MV-4-11 (cell line): ENCODE measurements around the gene AGRN.
A peak's percentile ranks its signal among the peaks of the same experiment; 100 is the strongest.
"Not testable (repeated sequence)": the region's sequence is repeated elsewhere in the genome, so short reads cannot be mapped to it uniquely, and the experiment has no call there.

Experiments
- DNase-seq: peaks from one replicate; lab custom pipeline; 2025; lab: John Stamatoyannopoulos, UW

AGRN gene

GRCh38 chr1:1021010-1021919 lies 1.3 kb downstream of the AGRN start:
- no peak for DNase-seq

DNA sequence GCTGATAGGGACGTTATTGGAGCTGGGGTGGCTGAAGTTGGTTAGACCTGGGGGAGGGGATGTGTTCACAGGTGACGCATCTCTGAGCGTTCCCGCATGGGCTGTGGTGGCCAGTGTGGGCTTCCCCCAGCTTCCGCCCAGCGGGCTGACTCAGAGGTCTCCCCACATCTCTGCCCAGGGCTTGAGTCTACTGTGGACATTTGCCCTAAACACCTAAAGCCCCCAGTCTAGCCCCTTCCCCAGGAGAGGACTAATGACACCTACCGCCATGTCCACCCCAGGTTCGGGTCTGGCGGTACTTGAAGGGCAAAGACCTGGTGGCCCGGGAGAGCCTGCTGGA lies 2.0 kb downstream of the AGRN start:
- no peak for DNase-seq

- DNase-seq = no peak
These were observed 2.5 kb downstream of the AGRN start for GRCh38 chr1:1022302-1023009.

- no peak for DNase-seq
These were observed 3.8 kb downstream of the AGRN start for GRCh38 chr1:1023700-1024099.

DNA sequence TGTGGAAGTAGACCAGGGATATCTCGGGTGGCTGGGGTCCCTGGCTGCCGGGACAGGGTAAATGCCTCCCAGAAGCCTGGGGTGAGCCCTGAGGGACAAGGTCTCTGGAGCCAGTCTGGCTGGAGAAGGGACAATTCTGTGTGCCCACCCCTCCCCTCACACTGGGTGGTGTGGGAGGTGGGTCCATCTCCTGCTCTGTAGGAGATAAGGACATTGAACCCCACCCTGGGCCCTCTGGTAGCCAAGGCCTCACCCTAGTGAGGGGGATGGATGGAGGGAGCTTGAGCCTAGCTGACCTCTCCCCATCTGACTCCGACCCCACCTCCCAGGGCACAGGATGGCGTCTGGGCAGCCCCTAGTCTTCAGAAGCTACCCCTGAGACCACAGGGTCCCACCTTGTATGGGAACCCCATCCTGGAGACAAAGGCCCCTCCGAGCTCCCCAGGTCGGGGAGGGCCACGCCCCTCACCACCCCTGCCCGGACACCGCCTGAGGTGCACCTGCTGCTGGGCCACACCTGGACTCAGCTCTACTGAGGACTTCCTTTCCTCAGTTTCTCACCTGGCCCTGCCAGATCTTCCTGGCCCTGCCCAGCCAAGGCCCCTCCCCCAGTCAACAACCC lies 4.3 kb downstream of the AGRN start:
- DNase-seq = no peak

DNA sequence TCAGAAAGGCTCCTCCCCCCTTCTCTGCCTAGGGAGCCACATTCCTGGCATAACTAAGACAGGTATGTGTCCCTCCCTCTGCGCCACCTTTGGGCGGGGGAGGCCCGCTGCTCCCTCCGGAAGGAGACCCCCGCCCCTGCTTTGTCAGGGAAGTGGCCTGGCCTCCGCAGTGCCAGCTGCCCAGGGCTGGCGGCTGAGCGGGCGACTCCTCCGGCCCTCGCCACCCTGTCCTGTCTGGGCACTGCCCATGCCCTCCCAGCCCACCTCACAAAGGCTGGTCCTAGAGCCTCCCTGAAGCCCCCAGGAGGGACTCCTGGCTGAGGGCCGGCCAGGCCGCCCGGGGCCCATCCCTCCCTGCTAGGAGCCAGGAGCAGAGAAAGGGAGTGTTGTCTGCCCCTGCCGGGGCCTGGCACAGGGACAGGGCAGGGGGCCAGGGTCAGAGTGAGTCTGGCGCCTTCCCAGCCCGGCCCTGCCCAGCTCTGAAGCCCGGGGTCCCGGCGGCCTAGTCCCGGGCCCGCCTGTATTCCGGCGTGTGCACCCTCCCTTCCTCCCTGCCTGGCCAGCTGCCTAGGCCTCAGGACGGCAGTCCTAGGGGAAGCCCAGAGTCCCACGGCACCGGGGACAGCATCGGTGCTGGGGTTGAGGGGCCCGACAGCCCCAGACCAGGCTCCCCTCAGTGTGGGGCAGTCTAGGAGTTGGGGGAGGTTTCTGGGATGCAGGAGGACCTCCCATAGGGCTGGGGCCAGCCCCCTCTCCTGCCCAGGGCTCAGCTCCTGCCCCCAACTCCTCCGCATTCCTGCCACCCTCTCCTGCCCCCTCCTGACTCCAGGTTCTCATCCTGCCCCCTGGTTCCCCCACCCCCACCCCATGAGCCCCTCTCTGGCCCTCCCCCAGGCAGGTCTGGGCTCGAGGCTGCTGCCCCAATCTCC lies 5.1 kb downstream of the AGRN start:
- no peak for DNase-seq

DNA sequence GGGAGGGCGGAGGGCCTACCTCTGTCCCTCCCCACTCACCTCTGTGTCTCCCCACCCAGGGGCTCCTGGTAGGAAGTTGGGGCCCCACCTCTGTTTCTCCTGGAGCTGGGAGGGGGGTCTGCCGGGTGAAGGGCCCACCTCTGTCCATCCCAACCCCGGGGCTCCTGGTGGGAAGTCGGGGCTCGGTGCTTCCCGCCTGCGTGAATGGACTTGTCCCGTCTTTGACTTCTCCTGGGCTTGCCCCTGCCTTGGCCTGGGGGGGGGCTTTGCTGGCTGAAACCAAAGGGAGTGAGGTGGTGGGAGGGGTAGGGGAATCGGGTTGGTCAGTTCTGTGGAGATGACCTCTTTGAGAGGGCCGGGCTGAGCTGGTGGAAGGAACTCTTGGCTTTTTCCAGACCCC lies 5.8 kb downstream of the AGRN start:
- DNase-seq = no peak

- DNase-seq = no peak
These were observed 6.9 kb downstream of the AGRN start for GRCh38 chr1:1026599-1027413.

GRCh38 chr1:1027791-1028190 lies 7.9 kb downstream of the AGRN start:
- no peak for DNase-seq

DNA sequence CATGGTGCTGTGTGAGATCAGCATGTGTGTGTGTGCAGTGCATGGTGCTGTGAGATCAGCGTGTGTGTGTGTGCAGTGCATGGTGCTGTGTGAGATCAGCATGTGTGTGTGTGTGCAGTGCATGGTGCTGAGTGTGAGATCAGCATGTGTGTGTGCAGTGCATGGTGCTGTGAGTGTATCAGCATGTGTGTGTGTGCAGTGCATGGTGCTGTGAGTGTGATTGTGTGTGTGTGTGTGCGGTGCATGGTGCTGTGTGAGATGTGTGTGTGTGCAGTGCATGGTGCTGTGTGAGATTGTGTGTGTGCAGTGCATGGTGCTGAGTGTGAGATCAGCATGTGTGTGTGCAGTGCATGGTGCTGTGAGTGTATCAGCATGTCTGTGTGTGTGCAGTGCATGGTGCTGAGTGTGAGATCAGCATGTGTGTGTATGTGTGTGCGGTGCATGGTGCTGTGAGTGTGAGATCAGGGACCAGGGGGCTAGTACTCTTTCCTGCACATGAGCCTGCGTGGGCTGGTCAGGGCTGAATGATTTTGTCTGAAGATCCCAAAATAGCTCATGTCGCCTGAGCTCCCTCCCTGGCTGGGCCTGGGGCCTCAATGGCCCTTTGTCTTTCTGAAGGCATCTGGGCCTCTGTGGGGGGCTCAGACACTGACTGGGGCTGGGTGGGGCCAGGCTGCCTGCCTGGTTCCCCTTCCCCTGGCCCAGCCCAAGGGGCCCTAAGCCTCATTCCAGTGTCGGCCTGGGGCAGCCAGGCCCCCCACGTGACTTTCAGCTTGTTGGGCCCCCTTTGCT lies 11.1 kb downstream of the AGRN start:
- not testable (repeated sequence) for DNase-seq

GRCh38 chr1:1031659-1032235 lies 11.8 kb downstream of the AGRN start:
- no peak for DNase-seq

- no peak for DNase-seq
These were observed 12.5 kb downstream of the AGRN start for GRCh38 chr1:1032424-1032823.

DNA sequence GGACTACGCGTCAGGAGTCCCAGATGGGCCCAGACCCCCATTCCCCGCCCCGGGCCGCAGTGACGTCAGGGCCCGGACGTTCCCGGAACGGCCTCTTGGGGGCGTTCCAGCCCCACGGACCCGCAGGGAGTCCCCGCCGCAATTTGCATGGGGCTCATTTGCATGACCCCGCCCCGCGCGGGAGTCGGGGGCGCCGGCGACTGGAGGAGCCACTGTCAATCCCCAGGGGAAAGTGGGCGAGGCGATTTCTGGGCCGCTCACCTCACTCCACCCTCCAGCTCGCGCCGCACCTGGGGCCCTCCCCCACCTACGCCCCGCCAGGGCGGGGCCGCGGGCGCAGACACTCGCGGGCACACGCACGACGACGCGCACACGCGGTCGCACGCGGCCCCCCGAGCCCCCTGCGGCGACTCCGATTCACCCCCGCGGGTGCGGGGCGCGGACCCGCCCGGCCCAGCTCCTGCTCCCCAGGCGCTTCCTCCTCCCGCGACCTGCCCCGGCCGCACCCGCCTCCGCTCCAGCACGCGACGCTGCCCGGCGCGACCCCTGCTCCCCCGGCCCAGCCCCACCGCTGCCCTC lies 13.2 kb downstream of the AGRN start:
- peak; percentile 59 for DNase-seq

DNA sequence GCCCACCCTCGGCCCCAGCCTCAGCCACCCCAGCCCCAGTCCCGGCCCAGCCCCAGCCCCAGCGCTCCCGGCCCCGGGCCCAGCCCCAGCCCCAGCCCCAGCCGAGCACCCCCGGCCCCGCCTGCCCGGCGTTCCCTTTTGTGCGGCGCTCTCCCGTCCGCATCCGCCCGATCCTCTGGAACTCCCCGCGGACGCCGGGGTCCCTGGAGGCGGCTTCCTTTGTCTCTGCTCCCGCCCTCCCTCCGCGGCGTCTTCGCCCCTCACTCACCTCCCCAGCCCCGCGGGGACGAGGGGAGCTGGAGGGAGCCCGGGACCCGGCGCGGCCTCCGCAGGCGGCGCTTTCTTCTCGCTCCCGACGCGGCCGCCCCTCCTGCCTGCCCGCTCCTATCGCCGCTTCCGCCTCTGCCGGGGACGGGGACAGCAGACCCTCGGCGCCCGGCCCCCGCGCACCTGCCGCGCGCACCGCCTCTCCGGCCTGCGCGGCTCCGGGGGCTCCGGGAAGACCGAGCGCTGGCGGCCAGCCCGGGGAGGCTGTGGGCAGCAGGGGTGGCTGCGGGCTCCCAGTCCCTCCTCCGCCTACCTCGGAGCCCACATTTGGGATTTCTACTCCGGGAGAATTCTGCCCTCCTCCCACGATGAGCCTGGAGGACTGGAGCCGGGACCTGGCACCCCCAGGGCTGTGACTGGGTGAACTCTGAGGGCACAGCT lies 14.0 kb downstream of the AGRN start:
- no peak for DNase-seq

DNA sequence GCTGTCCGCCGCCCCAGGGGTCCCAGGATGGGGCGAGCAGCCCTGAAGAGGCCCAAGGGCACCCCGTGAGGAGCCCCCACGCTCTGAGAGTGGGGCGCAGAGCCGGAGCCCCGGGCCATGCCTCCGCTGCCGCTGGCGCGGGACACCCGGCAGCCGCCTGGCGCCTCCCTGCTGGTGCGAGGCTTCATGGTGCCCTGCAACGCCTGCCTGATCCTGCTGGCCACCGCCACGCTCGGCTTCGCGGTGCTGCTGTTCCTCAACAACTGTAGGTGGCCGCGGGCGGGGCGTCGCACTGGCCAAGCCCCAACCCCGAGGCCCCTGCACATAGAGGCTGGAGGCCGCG lies 14.5 kb downstream of the AGRN start:
- no peak for DNase-seq

DNA sequence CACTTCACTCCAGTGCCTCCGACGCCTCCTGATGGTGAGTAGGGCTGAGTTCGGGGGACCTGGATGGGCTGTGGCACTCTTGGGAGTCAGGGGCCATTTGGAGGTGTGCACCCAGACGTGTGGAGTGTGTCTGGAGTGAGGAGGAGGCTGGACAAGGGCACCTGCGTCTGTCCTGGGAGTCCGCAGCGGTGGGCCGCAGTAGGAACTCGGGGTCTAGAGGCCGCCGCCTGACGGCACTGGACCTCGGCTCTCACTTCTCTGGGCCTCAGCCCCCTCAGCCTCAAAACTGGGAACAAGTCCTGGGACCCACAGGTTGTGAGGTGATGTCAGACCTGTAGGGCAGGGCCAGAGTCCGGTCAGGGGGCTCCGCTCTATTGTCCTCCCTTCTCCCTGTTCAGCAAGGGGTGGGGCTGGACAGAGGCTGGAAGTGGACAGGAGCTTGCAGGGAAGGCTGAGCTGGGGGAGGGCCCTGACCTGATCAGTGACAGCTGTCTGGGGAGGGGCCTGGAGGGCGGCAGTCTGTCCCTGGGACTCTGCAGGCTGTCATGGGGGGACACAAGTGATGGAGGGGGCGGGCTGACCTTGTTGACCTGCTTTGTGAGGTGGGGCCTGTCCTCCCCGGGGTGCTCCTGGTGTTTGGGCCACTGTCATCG lies 15.5 kb downstream of the AGRN start:
- DNase-seq = no peak

GRCh38 chr1:1037366-1038327 lies 17.7 kb downstream of the AGRN start:
- DNase-seq = no peak
